HAP-1 (cell line): ENCODE measurements around the gene DLG2.

Experiments
- DNase-seq, 2 experiments: peaks; one replicate each; pipeline ENCODE4 v3.0.0-alpha.2; 2016 to 2020; ENCODE audit warnings: low spot score in 2 of 2
- H3K27me3 ChIP-seq: fragments of 250-450 bp; sonication (Bioruptor Pico); 2 replicates; pipeline ENCODE4 v1.5.1; 2020; ENCODE audit warnings: low read depth, mild to moderate bottlenecking, moderate library complexity
- H3K36me3 ChIP-seq: fragments of 250-450 bp; sonication (Bioruptor Pico); replicated peaks from 2 replicates; pipeline ENCODE4 v1.5.1; 2020; ENCODE audit warnings: mild to moderate bottlenecking
- H3K4me1 ChIP-seq: fragments of 250-450 bp; sonication (Bioruptor Pico); 2 replicates; pipeline ENCODE4 v1.5.1; 2020; ENCODE audit warnings: mild to moderate bottlenecking
- H3K4me3 ChIP-seq: fragments of 250-450 bp; sonication (Bioruptor Pico); 2 replicates; pipeline ENCODE4 v1.5.1; 2020; ENCODE audit warnings: mild to moderate bottlenecking, moderate library complexity
- H3K9me3 ChIP-seq: fragments of 250-450 bp; sonication (Bioruptor Pico); 2 replicates; pipeline ENCODE4 v1.5.1; 2020; ENCODE audit warnings: mild to moderate bottlenecking, moderate library complexity
- in situ Hi-C: fragments of 300-500 bp; cut with MboI; formaldehyde crosslinking; loops from 3 replicates; pipeline ENCODE4 v1.14.3; 2020; ENCODE audit warnings: low sequenced_read_pairs, inconsistent platforms, mixed read lengths

Gene DLG2

DNA sequence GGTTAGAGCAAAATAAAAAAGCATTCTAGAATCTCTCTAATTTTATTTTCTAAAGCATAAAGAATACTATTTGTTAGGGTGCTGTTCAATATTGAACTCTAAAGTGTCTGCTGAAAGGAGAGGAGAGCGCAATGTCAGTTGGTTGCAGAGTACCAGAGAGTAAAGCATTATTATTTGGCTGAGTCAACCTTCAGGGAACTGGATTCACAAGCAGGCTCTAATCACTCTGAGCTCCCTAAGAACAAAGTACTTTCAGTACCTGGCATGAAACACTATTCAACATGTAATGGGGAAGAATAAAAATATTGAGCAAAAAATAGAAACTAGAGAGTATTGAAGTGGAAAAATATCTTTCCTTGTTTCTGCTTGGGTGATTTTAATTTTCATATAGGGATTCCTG is 1380.0 kb downstream of the DLG2 start:
- peaks cover 11% of the 10 kb centered on the region for H3K4me1 ChIP-seq
- in situ Hi-C loops: no loop called here
- peaks cover 42% of the 10 kb centered on the region for H3K27me3 ChIP-seq
- no peaks in the 10 kb centered on the region for H3K9me3 ChIP-seq
- no peak for DNase-seq
- H3K36me3 ChIP-seq: no peaks in the 10 kb centered on the region
- no peak overlapping the region for H3K4me3 ChIP-seq

DNA sequence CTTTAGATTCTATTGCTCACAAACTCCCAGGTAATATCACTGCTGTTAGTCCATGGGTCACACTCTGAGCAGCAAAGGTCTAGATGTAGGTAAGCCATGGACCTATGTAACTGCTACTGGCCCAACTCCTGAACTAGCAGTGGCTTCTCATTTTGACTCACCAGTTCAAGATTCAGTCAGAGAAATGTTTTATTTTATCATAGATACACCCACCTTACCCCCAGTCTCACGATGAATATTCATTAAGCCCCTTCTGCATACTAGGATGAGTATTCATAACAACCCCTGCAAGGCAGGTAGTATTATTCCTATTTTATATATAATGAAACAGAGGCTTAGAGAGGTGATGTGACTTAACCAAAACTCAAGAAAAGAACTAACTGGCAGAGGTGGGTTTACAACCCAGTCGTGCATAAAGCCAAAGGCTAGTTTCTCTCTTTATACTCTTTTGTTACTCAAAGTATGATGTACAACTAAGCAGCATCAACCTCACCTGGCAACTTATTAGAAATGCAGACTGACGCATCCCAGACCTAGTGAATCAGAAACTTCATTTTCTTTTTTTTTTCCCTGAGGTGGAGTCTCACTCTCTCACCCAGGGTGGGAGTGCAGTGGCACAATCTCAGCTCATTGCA is 1383.4 kb downstream of the DLG2 start:
- in situ Hi-C loops: no loop called here

GRCh38 chr11:84241343-84242131 is 1385.6 kb downstream of the DLG2 start:
- peaks cover 56% of the 10 kb centered on the region for H3K27me3 ChIP-seq
- no peaks in the 10 kb centered on the region for H3K9me3 ChIP-seq
- no peaks in the 10 kb centered on the region for H3K36me3 ChIP-seq
- H3K4me1 ChIP-seq: peaks cover 14% of the 10 kb centered on the region
- H3K4me3 ChIP-seq: no peak overlapping the region
- in situ Hi-C loops: no loop called here
- peak; percentile 17 to 93 for DNase-seq

More for the DNA sequence above, 1383.4 kb downstream of the DLG2 start:
- DNase-seq: no peak
- H3K4me1 ChIP-seq: peaks cover 24% of the 10 kb centered on the region
- no peaks in the 10 kb centered on the region for H3K9me3 ChIP-seq
- peaks cover 55% of the 10 kb centered on the region for H3K27me3 ChIP-seq
- H3K4me3 ChIP-seq: no peak overlapping the region
- H3K36me3 ChIP-seq: no peaks in the 10 kb centered on the region

DNA sequence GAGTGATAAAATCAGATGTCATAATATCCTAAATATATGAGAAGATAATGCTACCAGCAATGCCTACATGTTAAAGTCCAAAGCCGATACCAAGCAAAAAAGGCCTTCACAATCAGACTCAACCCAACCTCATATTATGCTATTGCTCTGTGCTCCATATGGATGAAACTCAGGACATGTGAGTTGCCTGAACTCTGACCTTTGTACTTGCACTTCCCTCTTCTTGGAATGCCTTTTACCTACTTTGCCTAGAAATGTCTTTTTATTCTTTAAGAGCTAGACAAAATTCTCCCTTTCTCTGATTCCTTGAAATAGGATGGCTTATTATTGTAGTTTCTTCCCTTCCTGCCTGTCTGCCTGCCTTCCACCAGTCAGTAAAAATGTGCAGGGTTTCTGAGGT is 1386.3 kb downstream of the DLG2 start:
- H3K4me3 ChIP-seq: no peak overlapping the region
- peaks cover 49% of the 10 kb centered on the region for H3K27me3 ChIP-seq
- DNase-seq: no peak
- no peaks in the 10 kb centered on the region for H3K36me3 ChIP-seq
- H3K4me1 ChIP-seq: peaks cover 14% of the 10 kb centered on the region
- in situ Hi-C loops: no loop called here
- H3K9me3 ChIP-seq: no peaks in the 10 kb centered on the region

GRCh38 chr11:84236436-84236835 is 1390.7 kb downstream of the DLG2 start:
- DNase-seq: peak in 1 of 2 experiments; percentile 11

GRCh38 chr11:84234462-84235202 is 1392.5 kb downstream of the DLG2 start:
- DNase-seq: peak; percentile 51 to 62
- H3K9me3 ChIP-seq: no peaks in the 10 kb centered on the region
- H3K36me3 ChIP-seq: no peaks in the 10 kb centered on the region
- H3K4me1 ChIP-seq: peaks cover 11% of the 10 kb centered on the region
- H3K27me3 ChIP-seq: peaks cover 4% of the 10 kb centered on the region; the same call in 1 of the 2 replicates
- H3K4me3 ChIP-seq: no peak overlapping the region
- in situ Hi-C loops: no loop called here

More at GRCh38 chr11:84236436-84236835, 1390.7 kb downstream of the DLG2 start:
- in situ Hi-C loops: no loop called here
- peaks cover 14% of the 10 kb centered on the region for H3K27me3 ChIP-seq
- H3K9me3 ChIP-seq: no peaks in the 10 kb centered on the region
- no peak overlapping the region for H3K4me3 ChIP-seq
- H3K36me3 ChIP-seq: no peaks in the 10 kb centered on the region
- peaks cover 17% of the 10 kb centered on the region for H3K4me1 ChIP-seq

GRCh38 chr11:84234011-84234410 is 1393.1 kb downstream of the DLG2 start:
- in situ Hi-C loops: no loop called here
- H3K4me3 ChIP-seq: no peak overlapping the region
- 0 out of 2 replicates have a peak, but pooled peaks cover 4% of the 10 kb centered on the region for H3K27me3 ChIP-seq
- no peaks in the 10 kb centered on the region for H3K9me3 ChIP-seq
- DNase-seq: peak in 1 of 2 experiments; percentile 17
- no peaks in the 10 kb centered on the region for H3K36me3 ChIP-seq
- peaks cover 11% of the 10 kb centered on the region for H3K4me1 ChIP-seq

DNA sequence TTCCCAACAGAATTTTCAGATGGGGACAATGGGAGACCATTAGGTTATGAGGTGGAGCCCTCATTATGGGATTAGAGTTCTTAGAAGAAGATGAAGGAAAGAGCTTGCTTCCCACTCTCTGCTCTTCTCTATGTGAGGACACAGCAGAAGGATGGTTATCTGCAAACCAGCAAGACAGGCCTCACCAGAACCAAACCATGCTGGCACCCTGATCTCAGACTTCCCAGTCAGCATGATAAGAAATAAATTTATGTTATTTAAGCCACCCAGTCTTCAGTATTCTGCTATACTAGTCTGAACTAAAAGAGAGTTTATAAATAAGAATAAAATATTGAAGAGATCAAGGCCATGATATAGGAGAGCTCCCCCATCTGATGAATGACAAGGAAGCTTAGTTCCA is 1394.6 kb downstream of the DLG2 start:
- H3K4me1 ChIP-seq: peaks cover 11% of the 10 kb centered on the region
- no peak overlapping the region for H3K4me3 ChIP-seq
- 0 out of 2 replicates have a peak, but pooled peaks cover 4% of the 10 kb centered on the region for H3K27me3 ChIP-seq
- no peaks in the 10 kb centered on the region for H3K9me3 ChIP-seq
- DNase-seq: no peak
- H3K36me3 ChIP-seq: no peaks in the 10 kb centered on the region
- in situ Hi-C loops: no loop called here

- in situ Hi-C loops: no loop called here
- Histone ChIP-seq H3K4me3 (no peak overlapping the region), H3K27me3 (no peaks in the 10 kb centered on the region), H3K36me3 (no peaks in the 10 kb centered on the region), H3K9me3 (no peaks in the 10 kb centered on the region), H3K4me1 (peaks cover 11% of the 10 kb centered on the region)
- no peak for DNase-seq
These were observed 1396.7 kb downstream of the DLG2 start for GRCh38 chr11:84230402-84230801.

- no peaks in the 10 kb centered on the region for H3K36me3 ChIP-seq
- H3K27me3 ChIP-seq: no peaks in the 10 kb centered on the region
- DNase-seq: no peak
- in situ Hi-C loops: no loop called here
- H3K9me3 ChIP-seq: no peaks in the 10 kb centered on the region
- no peak overlapping the region for H3K4me3 ChIP-seq
- no peaks in the 10 kb centered on the region for H3K4me1 ChIP-seq
These were observed 1399.0 kb downstream of the DLG2 start for GRCh38 chr11:84227970-84228665.

DNA sequence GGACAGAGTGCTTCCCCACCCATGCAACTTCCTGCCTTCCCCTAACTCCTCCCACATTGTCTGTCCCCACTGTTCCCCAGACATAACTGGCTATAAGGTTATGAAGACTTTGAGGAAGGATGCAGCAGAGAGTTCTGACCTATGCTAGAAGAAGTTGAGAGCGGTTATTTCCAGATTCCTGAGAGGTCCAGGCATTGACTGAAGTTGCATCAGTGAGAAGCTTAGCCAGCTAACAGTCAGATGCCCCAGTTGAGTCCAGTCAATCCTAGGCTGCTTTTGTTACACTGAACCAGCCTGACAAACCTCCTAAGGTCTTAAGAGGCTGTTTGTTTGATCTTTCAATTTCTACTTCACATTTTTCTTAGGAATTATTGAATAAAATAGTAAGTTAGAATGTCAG is 1403.1 kb downstream of the DLG2 start:
- no peaks in the 10 kb centered on the region for H3K4me1 ChIP-seq
- H3K9me3 ChIP-seq: no peaks in the 10 kb centered on the region
- H3K27me3 ChIP-seq: 0 out of 2 replicates have a peak, but pooled peaks cover under 1% of the 10 kb centered on the region
- no peaks in the 10 kb centered on the region for H3K36me3 ChIP-seq
- DNase-seq: no peak
- in situ Hi-C loops: no loop called here
- H3K4me3 ChIP-seq: no peak overlapping the region

DNA sequence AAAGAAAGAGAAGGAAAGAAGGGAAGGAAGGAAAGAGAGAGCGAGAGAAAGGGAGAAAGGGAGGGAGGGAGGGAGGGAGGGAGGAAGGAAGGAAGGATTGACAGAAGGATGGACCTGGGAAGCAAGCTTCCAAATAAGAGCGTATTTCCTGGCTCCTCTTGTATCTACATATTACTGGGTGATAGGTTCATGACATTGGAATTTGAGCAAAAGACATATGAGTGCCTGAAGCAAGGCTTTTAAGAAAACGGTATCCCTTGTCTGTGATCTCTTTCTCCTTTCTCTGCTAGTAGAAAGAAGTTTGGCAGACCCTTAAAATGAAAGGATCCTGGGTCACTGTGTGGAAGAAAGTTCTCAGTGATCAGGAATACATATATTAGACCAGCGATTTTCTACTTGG is 1408.8 kb downstream of the DLG2 start:
- Histone ChIP-seq H3K36me3 (no peaks in the 10 kb centered on the region), H3K4me1 (no peaks in the 10 kb centered on the region), H3K27me3 (0 out of 2 replicates have a peak, but pooled peaks cover 3% of the 10 kb centered on the region), H3K4me3 (no peak overlapping the region), H3K9me3 (no peaks in the 10 kb centered on the region)
- in situ Hi-C loops: no loop called here
- DNase-seq: no peak

DNA sequence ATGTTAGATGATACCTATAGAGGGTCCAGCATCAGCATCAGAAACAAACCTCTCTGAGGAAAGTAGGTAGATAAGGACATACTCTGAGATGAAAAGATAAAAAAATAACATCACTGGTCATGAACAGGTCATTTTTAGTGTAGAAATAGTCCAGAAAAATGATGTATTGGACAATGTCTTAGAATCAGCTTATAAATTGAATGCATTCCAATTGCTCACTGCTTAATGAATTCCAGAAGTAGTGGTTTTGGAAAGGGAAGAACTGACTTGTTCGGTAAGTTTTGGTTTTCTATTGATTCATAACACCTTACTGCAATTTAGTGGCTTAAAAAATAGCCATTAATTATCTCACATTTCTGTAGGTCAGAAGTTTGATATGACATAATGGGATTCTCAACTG is 1411.5 kb downstream of the DLG2 start:
- Histone ChIP-seq H3K27me3 (0 out of 2 replicates have a peak, but pooled peaks cover 3% of the 10 kb centered on the region), H3K4me3 (no peak overlapping the region), H3K9me3 (no peaks in the 10 kb centered on the region), H3K36me3 (no peaks in the 10 kb centered on the region), H3K4me1 (no peaks in the 10 kb centered on the region)
- DNase-seq: no peak
- in situ Hi-C loops: no loop called here
